IMR-90 (cell line): ENCODE measurements around the gene RMND5A. TPM values are rescaled to one million over a fixed set of nuclear protein-coding genes. Genes with fewer than 3 reads are reported as not detected.
A peak's percentile ranks its signal among the peaks of the same experiment; 100 is the strongest.

Source experiments
- ATAC-seq: fragments of 200-7000 bp; cut with Tn5 transposase; 2 replicates; pipeline ENCODE4 v1.9.1; 2020; ENCODE audit warnings: low read depth, mild to moderate bottlenecking, moderate library complexity
- BruUV-seq: library from RNA; stranded (reverse); fragments of 400-500 nt; replicated peaks from 2 replicates; lab custom pipeline; 2021; lab: Mats Ljungman, UMichigan
- CTCF ChIA-PET: fragments of 300-600 bp; formaldehyde crosslinking; extraction: SDS; loops from one replicate; lab custom pipeline; 2021; ENCODE audit warnings: antibody characterized with exemption; lab: Yijun Ruan, JAX
- POLR2A ChIA-PET: fragments of 300-600 bp; sonication (Branson Sonifier 250); formaldehyde crosslinking; loops from one replicate; lab custom pipeline; 2022; ENCODE audit warnings: antibody characterized with exemption; ENCODE audit not compliant: unreplicated experiment; lab: Charles Lee
- DNase-seq: peaks from one replicate; pipeline ENCODE4 v3.0.0; 2013
- H2AFZ ChIP-seq: replicated peaks from 2 replicates; pipeline ENCODE3; 2013; ENCODE audit warnings: low read length, mild to moderate bottlenecking; ENCODE audit not compliant: poor library complexity
- H2AK5ac ChIP-seq: 2 replicates; pipeline ENCODE4 v1.6.1; 2013; ENCODE audit warnings: low read depth, low read length, inconsistent platforms
- H2AK9ac ChIP-seq: replicated peaks from 2 replicates; pipeline ENCODE3; 2013; ENCODE audit warnings: mild to moderate bottlenecking, low read depth, low read length, moderate library complexity; ENCODE audit not compliant: poor library complexity
- H2BK120ac ChIP-seq: 2 replicates; pipeline ENCODE4 v1.6.1; 2013; ENCODE audit warnings: low read depth, low read length, inconsistent platforms
- H2BK15ac ChIP-seq: 3 replicates; pipeline ENCODE4 v1.6.1; 2013; ENCODE audit warnings: low read depth, low read length, inconsistent platforms
- H2BK20ac ChIP-seq: 2 replicates; pipeline ENCODE4 v1.6.1; 2013; ENCODE audit warnings: low read depth, mild to moderate bottlenecking, inconsistent platforms, low read length, moderate library complexity
- H2BK5ac ChIP-seq: 2 replicates; pipeline ENCODE4 v1.6.1; 2013; ENCODE audit warnings: mild to moderate bottlenecking, low read depth, low read length, inconsistent platforms; ENCODE audit not compliant: poor library complexity, severe bottlenecking
- H3K14ac ChIP-seq: replicated peaks from 2 replicates; pipeline ENCODE4 v1.6.1; 2013; ENCODE audit warnings: low read depth, low read length, inconsistent platforms
- H3K18ac ChIP-seq: 2 replicates; pipeline ENCODE4 v1.6.1; 2013; ENCODE audit warnings: low read depth, low read length, control low read depth
- H3K23ac ChIP-seq: 2 replicates; pipeline ENCODE4 v1.6.1; 2013; ENCODE audit warnings: low read depth, low read length, inconsistent platforms
- H3K27ac ChIP-seq: 2 replicates; pipeline ENCODE4 v1.5.1; 2013; ENCODE audit warnings: mild to moderate bottlenecking, control low read depth, low read length; ENCODE audit not compliant: insufficient read depth
- H3K27me3 ChIP-seq: 2 replicates; pipeline ENCODE4 v1.6.1; 2013; ENCODE audit warnings: low read length; ENCODE audit not compliant: control insufficient read depth, insufficient read depth
- H3K36me3 ChIP-seq: 2 replicates; pipeline ENCODE4 v1.6.1; 2013; ENCODE audit warnings: low read length, mixed read lengths; ENCODE audit not compliant: control insufficient read depth, insufficient read depth
- H3K4ac ChIP-seq: 2 replicates; pipeline ENCODE4 v1.6.1; 2013; ENCODE audit warnings: low read depth, low read length, inconsistent platforms
- H3K4me1 ChIP-seq: 2 replicates; pipeline ENCODE4 v1.6.1; 2013; ENCODE audit warnings: low read length, mixed read lengths; ENCODE audit not compliant: control insufficient read depth, insufficient read depth
- H3K4me2 ChIP-seq: 2 replicates; pipeline ENCODE4 v1.6.1; 2013; ENCODE audit warnings: low read depth, mild to moderate bottlenecking, control low read depth, low read length, moderate library complexity
- H3K4me3 ChIP-seq: 2 replicates; pipeline ENCODE4 v1.5.1; 2013; ENCODE audit warnings: low read depth, mild to moderate bottlenecking, control low read depth, low read length, moderate library complexity; ENCODE audit not compliant: insufficient read depth
- H3K56ac ChIP-seq: 2 replicates; pipeline ENCODE4 v1.6.1; 2013; ENCODE audit warnings: low read length, inconsistent platforms; ENCODE audit not compliant: insufficient read depth; ENCODE audit errors: extremely low read depth
- H3K79me1 ChIP-seq, 2 experiments: 2 replicates each; pipeline ENCODE4 v1.6.1; 2013; ENCODE audit warnings: low read length in 2 of 2, inconsistent platforms in 1 of 2, low read depth in 1 of 2
- H3K9ac ChIP-seq: 2 replicates; pipeline ENCODE4 v1.6.1; 2013; ENCODE audit warnings: low read depth, low read length, control low read depth
- H3K9me1 ChIP-seq: 2 replicates; pipeline ENCODE4 v1.6.1; 2013; ENCODE audit warnings: low read length, inconsistent platforms; ENCODE audit not compliant: insufficient read depth
- H3K9me3 ChIP-seq: 2 replicates; pipeline ENCODE4 v1.6.1; 2013; ENCODE audit warnings: low read length; ENCODE audit not compliant: control insufficient read depth, insufficient read depth
- H4K20me1 ChIP-seq: 2 replicates; pipeline ENCODE4 v1.6.1; 2013; ENCODE audit warnings: low read length, inconsistent platforms; ENCODE audit not compliant: insufficient read depth
- H4K5ac ChIP-seq: 2 replicates; pipeline ENCODE4 v1.6.1; 2013; ENCODE audit warnings: mild to moderate bottlenecking, low read depth, low read length, control low read depth
- H4K8ac ChIP-seq, 2 experiments: 2 replicates each; pipeline ENCODE4 v1.6.1; 2013; ENCODE audit warnings: low read depth in 2 of 2, low read length in 2 of 2, control low read depth in 1 of 2, inconsistent platforms in 1 of 2
- H4K91ac ChIP-seq: 2 replicates; pipeline ENCODE4 v1.6.1; 2013; ENCODE audit warnings: low read depth, low read length, inconsistent platforms; ENCODE audit not compliant: insufficient read depth
- RAD21 ChIP-seq: IDR thresholded peaks from 2 replicates; pipeline ENCODE4 v1.6.1; 2012; ENCODE audit warnings: low read length, improper control_type of control experiment
- RFX5 ChIP-seq: IDR thresholded peaks from 2 replicates; pipeline ENCODE4 v1.8.0; 2012; ENCODE audit warnings: low read depth, mild to moderate bottlenecking, low read length, moderate library complexity
- WGBS, 2 experiments: methylation state at CpG; one replicate each; pipeline versions ENCODE4 v1.1.5 to v1.1.7; 2013; ENCODE audit warnings: missing lambda C conversion rate in 2 of 2; ENCODE audit not compliant: insufficient read length in 1 of 2; ENCODE audit errors: extremely low coverage in 2 of 2; 5-methylcytosine and 5-hydroxymethylcytosine counted together
- dilution Hi-C: fragments of 300-500 bp; cut with HindIII; formaldehyde crosslinking; loops from one replicate; pipeline ENCODE4 v1.14.3; 2018; ENCODE audit warnings: low sequenced_read_pairs; ENCODE audit not compliant: unreplicated experiment
- in situ Hi-C: fragments of 300-500 bp; cut with MboI; formaldehyde crosslinking; loops from 3 replicates; pipeline ENCODE4 v1.14.3; 2019; ENCODE audit warnings: low sequenced_read_pairs, inconsistent platforms, mixed read lengths
- intact Hi-C: fragments of 100-400 bp; cut with micrococcal nuclease; formaldehyde crosslinking; loops from 2 replicates; pipeline ENCODE4 v1.10.0; 2022
- polyA plus RNA-seq, 3 experiments: library from polyadenylated mRNA; depleted of rRNA; stranded (reverse); fragments of >200 nt; gene quantifications; 2 replicates each; pipeline ENCODE4 v1.2.3, GENCODE V29; 2012; ENCODE audit warnings: low replicate concordance in 1 of 3
- total RNA-seq: library from RNA; depleted of rRNA; stranded (reverse); fragments of >200 nt; gene quantifications from 2 replicates; pipeline ENCODE4 v1.2.3, GENCODE V29; 2012
- TF ChIP-seq, protein P1 (sequence below): conservative IDR thresholded peaks from 2 replicates; pipeline ENCODE4 v1.5.1; 2012; ENCODE audit warnings: mild to moderate bottlenecking, low read depth, low read length, improper control_type of control experiment

The RMND5A gene
- total and polyA plus RNA-seq, 2 of the 4 experiments (the other 2 are of a cell fraction): 5.1 to 16.0 TPM

DNA sequence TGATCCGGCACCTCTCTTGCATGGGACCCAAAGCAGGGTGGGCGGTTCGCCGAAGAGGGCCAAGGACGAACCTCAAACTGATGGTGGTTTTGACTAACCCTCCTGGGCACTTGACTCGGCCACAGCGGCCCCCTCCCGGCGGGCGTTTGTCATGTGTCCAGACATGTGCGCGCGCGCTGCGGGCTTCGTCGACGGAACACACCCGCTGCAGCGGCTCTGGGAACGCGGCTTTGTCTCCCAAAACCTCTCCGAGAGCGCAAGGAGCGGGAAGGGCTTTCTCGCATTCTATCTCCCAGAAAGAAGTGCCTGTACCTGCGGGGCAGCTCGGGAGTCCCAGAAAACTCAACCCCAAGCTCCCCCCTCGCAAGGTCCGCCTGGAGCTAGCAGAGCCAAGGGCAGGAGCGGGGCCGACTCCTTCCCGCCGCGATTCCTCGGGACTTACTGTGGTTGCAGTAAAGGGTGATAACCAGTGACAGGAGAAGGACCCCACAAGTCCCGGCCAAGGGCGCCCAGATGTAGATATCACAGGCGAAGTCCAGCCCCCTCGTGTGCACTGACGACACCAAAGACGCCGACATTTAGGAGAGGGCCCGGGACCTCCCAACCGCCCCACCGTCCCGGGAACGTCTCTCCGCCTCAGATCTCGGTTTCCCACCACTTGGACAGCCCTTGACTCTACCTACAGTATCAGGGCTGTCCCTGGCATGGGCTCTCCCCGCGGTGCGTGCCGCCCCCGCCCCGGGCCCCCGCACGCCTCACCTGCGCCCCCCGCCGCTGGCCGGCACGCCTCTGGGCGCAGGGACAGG, 69.0 kb downstream of the RMND5A start:
- Histone ChIP-seq H3K14ac (no peak overlapping the region), H4K5ac (no peak overlapping the region), H2BK15ac (no peak overlapping the region), H2AK9ac (no peak overlapping the region), H4K8ac (no peak overlapping the region), H3K56ac (no peak overlapping the region), H3K4me3 (no peak overlapping the region), H2AK5ac (no peak overlapping the region), H2AFZ (peak overlapping the region; percentile 61), H3K36me3 (no peaks in the 10 kb centered on the region), H3K9me3 (peaks cover 9% of the 10 kb centered on the region; the same call in 1 of the 2 replicates), H3K27me3 (peaks cover 74% of the 10 kb centered on the region), H3K23ac (no peak overlapping the region), H3K4me1 (0 out of 2 replicates have a peak, but pooled peaks cover 2% of the 10 kb centered on the region), H4K20me1 (no peaks in the 10 kb centered on the region), H4K91ac (no peak overlapping the region), H3K79me1 (no peaks in the 10 kb centered on the region), H3K27ac (no peak overlapping the region), H3K9me1 (no peaks in the 10 kb centered on the region; the same call in 1 of the 2 replicates), H3K4ac (no peak overlapping the region), H3K4me2 (no peak overlapping the region; the same call in 1 of the 2 replicates), H3K18ac (no peak overlapping the region), H2BK20ac (no peak overlapping the region), H3K9ac (no peak overlapping the region), H2BK120ac (no peak overlapping the region), H2BK5ac (no peak overlapping the region)
- TF ChIP-seq RFX5 (no peak), RAD21 (no peak)
- TF ChIP-seq, protein P1, sequence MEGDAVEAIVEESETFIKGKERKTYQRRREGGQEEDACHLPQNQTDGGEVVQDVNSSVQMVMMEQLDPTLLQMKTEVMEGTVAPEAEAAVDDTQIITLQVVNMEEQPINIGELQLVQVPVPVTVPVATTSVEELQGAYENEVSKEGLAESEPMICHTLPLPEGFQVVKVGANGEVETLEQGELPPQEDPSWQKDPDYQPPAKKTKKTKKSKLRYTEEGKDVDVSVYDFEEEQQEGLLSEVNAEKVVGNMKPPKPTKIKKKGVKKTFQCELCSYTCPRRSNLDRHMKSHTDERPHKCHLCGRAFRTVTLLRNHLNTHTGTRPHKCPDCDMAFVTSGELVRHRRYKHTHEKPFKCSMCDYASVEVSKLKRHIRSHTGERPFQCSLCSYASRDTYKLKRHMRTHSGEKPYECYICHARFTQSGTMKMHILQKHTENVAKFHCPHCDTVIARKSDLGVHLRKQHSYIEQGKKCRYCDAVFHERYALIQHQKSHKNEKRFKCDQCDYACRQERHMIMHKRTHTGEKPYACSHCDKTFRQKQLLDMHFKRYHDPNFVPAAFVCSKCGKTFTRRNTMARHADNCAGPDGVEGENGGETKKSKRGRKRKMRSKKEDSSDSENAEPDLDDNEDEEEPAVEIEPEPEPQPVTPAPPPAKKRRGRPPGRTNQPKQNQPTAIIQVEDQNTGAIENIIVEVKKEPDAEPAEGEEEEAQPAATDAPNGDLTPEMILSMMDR: no peak
- WGBS, 2 experiments: 5% methylated on average over 37 of the region's 64 CpGs; no CpG with 5 or more reads in 1 of the 2 experiments
- intact Hi-C loops: no loop called here
- ChIA-PET POLR2A (no interaction called here), CTCF (no interaction called here)
- DNase-seq (no peak), ATAC-seq (no peak)
- dilution Hi-C loops: no loop called here
- in situ Hi-C loops: no loop called here
- no TSS peak for BruUV-seq
